Anterior cingulate cortex (tissue), 58 donors: ENCODE results near the gene TUBGCP3.
A peak's percentile ranks its signal among the peaks of the same experiment; 100 is the strongest.
"Not testable (repeated sequence)": the region's sequence is repeated elsewhere in the genome, so short reads cannot be mapped to it uniquely, and the experiment has no call there.

ENCODE experiments used
- DNase-seq, 58 donors: peaks; one replicate each; lab custom pipeline; 2025; lab: John Stamatoyannopoulos, UW

TUBGCP3 gene, protein sequence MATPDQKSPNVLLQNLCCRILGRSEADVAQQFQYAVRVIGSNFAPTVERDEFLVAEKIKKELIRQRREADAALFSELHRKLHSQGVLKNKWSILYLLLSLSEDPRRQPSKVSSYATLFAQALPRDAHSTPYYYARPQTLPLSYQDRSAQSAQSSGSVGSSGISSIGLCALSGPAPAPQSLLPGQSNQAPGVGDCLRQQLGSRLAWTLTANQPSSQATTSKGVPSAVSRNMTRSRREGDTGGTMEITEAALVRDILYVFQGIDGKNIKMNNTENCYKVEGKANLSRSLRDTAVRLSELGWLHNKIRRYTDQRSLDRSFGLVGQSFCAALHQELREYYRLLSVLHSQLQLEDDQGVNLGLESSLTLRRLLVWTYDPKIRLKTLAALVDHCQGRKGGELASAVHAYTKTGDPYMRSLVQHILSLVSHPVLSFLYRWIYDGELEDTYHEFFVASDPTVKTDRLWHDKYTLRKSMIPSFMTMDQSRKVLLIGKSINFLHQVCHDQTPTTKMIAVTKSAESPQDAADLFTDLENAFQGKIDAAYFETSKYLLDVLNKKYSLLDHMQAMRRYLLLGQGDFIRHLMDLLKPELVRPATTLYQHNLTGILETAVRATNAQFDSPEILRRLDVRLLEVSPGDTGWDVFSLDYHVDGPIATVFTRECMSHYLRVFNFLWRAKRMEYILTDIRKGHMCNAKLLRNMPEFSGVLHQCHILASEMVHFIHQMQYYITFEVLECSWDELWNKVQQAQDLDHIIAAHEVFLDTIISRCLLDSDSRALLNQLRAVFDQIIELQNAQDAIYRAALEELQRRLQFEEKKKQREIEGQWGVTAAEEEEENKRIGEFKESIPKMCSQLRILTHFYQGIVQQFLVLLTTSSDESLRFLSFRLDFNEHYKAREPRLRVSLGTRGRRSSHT

DNA sequence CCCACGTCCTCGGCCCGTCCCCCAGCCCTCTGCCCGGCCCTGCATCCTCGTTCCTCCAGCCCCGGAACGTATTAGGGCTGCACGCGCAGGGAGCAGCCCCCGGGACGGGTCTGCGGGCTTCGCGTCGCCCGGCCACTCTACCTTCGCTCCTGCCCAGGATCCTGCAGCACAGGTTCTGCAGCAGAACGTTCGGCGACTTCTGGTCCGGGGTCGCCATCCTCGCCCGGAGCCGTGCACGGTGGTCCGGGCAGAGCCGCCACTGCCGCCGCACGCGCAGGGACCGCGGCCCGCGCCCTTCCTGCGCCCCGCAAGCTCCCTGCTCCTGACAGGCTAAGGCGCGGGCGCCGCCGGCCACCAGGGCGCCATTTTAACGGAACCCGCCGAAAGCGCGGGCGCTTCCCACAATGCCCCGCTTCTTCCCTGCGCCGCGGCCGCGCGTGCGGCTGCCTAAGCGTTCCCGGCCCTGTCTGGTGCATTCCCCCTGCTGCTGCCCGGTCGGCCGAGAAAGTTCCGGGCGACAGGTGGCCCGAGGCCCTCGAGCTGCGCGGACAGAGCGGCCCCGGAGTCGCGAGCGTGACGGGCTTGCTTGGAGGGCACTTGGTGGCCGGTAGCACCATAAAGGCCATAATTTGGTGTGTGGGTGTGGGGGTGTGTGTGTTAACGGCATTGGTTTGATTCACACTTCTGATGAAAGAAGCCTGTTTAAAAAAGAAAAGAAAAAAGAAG, at the start of gene TUBGCP3:
Gene TUBGCP3 (minus strand): TSS at position 390 of the 726 bp plus-strand sequence. CDS start 173 bp downstream, at position 217.
- peak; percentile 11 to 87 (median 71) for DNase-seq

DNA sequence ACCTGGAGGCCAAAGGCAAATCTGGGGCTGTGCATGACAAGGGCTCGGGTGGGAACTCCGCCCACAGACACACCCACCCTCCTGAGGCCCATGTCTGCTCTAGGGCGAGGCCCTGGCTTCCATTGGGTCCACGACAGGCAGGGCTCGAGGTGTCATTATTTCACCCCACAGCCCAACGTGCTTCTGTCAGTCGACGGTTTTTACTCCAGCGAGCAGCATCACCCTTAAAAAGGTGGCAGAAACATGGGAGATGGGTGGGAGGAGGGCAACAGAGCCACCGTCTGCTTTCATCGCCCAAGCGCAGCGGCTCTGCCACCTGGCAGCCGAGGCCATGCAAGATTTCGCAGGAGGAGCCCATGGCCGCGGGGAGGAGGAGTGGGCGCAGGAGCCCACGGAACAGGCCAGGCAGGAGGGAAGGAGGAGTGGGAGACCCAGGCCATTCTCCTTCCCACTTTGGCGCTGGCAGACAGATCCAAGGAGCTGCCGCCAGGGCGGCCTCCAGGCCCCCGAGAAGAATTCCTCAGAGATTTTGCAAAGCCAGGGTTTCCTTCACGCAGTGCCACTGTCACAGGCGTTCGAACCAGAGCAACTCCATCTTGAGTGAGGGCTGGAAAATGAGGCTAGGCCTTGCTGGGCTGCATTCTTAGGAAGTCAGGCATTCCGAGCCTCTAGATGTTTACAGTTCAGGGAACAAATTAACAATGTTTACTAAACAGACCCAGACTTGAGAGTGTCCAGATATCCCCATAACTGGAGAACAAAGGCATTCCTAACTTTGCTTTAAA, 49.3 kb upstream of the TUBGCP3 start:
- DNase-seq = no peak

DNA sequence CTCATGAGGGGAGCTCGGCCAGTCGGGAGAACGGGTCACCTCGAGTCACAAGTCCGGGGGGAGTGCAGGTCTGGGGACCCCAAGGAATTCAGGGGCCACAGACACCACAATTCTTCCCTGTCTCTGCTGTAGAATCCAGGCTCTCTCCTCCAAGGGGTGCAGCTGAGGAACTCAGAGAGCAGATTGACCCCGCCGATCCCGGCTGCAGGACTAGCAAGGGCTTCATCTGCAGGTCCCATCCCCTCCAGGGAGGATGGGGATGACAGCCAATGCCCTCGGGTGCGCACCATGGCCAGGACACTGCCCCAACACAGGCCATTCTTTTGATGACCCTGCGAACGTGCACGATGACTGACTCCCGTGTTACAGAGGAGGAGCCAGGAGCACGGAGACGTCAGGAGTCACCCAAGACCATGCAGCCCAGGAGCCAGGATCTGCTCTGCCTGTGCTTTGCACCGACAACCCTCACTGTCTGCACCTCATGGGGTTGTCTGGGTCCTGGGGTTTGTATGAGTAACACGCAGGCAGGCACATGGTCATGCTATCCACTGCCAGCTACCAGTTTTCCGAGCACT, 48.5 kb upstream of the TUBGCP3 start:
- no peak for DNase-seq

DNA sequence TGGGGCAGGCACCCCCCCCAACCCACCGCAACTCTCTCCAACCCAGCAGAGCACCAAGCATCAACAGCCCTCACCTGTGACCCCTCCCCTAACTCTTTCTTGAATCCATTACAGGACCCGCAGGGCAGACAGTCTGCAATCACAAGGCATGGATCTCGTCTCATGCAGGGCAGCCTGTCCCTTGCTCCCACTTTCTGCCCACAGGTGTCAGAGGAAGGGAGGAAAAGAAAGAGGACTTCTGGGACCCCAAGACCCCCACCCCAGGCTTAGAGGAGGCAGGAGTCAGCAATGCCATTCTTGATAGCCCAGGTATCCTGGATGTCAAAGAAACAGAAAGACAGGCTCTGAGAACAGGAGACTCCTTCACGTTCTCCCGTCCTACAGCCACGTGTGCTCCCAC, 47.4 kb upstream of the TUBGCP3 start:
- DNase-seq = no peak

DNA sequence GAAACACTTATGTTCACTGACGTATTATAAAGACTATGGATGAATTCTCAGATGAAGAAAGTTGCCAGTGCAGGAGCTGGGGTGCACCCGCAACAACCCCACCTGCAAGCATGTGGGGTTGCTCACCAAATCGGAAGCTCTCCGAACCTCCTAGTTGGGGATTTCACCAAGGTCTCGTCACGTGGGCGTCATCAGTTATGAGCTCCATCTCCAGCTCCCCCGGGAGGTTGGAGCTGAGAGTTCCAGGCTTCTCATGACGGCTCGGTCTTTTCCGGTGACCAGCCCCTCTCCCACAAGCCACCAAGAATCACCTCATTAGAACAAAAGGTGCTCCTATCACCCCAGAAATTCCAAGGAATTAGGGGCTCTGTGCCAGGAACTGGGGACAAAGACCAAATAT, 46.1 kb upstream of the TUBGCP3 start:
- DNase-seq = no peak

DNA sequence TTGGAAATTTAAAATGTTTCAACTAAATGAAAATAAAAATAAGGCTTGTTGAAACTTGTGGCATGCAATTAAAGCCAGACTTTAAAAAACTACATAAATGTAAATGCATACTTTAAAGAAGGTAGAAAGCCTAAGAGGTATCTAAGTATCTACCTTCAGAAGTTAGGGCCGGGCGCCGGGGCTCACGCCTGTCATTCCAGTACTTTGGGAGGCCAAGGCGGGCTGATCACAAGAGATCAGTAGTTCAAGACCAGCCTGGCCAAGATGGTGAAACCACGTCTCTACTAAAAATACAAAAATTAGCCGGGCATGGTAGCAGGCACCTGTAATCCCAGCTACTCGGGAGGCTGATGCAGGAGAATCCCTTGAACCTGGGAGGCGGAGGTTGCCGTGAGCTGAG, 42.3 kb upstream of the TUBGCP3 start:
- DNase-seq = not testable (repeated sequence)

DNA sequence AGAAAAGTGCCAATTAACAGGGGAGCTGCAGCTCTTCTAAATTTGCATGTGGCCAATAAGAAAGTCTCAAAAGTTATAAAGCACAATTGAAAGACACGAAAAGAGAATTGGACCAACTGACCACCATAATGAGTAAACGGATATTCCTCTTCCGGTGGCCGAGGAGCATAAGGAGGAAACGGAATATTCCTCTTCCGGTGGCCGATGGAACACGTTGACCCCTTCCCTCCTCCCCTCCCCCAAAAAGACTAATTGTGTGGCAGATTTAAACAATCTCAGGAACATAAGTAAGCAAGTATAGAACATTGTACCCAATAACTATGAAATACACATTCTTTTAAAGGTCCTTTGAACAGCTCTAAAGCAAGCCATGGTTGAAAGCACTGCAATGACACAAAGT, 41.2 kb upstream of the TUBGCP3 start:
- DNase-seq = no peak

DNA sequence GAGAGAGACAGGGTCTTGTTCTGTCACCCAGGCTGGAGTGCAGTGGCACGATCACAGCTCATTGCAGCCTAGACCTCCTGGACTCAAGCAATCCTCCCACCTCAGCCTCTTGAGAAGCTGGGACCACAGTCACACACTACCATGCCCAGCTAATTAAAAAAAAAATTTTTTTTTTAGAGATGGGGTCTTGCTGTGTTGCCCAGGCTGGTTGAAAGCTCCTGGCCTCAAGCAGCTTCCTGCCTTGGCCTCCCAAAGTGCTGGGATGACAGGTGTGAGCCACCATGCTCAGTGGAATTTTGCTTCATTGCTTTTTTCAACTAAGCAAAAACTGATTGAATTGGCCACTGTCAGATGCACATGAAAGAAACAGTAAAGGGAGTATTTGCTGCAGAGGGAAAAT, 39.7 kb upstream of the TUBGCP3 start:
- not testable (repeated sequence) for DNase-seq

DNA sequence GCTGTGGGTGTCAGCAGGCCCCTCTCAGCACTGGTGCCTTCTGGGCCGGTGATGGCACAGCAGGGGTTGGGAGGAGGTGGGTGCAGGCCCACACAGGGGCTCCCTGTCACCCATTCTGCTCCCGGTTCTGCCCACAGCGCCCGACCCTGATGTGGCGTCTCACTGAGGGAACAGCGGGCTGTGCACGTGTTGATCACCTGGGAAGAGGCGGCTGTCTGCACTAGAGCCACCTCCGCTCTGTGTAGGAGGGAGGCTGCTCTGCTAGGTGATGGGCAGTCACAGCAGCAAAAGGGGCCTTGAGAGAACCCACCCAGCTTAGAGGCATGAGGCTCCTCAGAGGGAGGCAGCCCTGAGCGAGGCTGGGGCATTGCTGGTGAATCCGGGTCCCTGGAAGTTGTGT, 39.2 kb upstream of the TUBGCP3 start:
- DNase-seq = no peak

DNA sequence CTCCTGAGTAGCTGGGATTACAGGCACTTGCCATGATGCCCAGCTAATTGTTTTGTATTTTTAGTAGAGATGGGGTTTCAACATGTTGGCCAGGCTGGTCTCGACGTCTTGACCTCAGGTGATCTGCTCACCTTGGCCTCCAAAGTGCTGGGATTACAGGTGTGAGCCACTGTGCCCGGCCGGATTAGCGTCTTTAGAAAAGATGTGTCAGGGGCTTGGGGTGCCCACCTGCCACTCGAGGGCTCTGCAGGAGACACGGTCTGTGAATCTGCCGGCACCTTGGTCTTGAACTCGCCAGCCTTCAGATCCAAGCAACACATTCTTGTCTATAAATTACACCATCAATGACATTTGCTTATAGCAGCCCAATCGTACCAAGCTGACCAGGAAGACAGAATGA, 38.8 kb upstream of the TUBGCP3 start:
- no peak for DNase-seq

DNA sequence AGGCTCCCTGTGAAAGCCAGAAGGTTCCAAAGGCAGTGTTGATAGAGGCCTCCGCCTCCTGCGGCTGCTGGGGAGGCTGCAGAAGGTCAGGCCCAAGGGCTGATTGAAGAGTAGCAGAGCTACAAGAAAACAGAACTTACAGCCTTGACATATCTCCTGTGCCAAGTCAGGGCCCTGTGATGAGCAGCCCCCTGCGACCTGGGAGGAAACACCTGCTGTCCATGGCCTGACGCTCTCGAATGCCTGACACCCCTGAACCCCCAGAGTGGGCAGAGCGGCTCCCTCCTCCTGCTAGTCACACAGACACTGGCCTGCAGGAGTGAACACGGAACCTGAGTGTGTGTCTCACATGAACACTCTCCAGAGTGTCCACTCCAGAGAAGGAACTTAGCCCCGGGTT, 38.2 kb upstream of the TUBGCP3 start:
- no peak for DNase-seq

DNA sequence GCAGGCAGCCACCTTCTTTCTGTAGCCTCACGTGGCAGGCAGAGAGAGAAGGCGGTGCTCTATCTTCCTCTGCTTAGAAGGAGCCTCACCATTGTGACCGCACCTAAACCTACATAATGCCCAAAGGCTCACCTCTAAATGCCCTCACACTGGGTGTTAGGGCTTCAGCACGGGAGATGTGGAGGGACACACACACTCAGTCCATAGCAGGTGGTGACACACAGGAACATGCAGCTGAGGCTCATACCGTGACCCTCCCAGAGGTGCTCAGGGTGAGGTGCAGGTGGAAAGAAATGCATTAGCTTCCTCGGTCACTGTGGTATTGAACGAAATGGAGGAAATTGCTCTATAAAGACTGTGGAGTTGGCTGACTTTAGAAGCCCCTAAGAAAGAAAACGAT, 37.7 kb upstream of the TUBGCP3 start:
- DNase-seq = no peak

DNA sequence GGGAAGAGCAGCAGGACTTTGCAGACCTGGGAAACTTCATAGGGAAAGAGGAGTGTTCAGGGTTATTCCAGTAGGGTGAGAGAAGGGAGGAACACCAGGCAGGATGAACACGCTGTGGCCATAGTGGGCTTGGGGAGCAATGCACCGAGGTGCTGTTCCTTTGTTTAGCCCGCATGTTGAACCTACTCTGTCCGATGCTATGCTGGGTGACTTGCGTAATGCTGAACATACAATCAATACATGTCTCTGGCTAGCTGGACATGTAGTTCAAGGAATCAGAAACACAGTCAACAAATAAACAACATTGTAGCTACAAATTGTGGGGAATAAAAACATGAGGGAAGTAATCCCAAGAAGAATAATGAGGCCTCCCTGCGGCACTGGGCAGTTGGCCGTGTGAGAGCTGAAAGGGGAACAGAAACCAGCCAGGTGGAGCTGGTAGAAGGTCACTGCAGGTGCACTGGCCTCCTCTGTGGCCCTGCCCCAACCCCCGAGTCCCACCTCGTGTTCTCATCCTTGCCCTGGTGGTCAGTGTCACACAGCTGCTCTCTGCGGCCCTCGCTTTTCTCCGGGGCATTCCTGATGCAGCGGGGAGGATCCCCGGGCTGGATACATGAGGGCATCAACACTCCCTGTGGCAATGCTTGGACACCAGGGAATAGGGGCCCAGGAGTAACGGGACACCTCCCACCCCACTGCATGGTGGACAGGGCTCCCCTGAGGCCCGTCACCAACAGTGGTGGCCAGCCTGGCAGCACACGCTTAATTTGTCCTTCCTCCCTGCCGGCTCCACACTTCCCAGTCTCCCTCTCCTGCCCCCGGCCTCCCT, 36.9 kb upstream of the TUBGCP3 start:
- no peak for DNase-seq

DNA sequence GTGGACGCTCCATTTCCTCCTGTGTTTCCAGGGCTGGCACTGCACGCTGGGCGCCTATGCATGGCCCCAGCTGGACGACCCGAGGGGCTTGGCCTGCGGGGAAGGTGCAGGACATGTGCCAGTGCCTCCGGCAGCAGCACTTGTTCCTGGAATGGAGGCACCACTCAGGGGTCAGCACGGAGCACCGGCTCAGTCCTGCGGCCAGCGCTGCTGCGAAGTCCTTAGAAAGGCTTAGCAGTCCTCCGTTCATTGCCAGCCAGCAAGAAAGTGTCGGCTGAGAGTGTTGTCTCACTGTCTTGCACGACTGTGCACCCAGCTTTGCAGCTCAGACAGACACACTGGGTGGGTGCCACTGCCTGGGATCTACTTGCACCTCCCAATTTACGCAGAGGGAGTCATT, 36.1 kb upstream of the TUBGCP3 start:
- no peak for DNase-seq

DNA sequence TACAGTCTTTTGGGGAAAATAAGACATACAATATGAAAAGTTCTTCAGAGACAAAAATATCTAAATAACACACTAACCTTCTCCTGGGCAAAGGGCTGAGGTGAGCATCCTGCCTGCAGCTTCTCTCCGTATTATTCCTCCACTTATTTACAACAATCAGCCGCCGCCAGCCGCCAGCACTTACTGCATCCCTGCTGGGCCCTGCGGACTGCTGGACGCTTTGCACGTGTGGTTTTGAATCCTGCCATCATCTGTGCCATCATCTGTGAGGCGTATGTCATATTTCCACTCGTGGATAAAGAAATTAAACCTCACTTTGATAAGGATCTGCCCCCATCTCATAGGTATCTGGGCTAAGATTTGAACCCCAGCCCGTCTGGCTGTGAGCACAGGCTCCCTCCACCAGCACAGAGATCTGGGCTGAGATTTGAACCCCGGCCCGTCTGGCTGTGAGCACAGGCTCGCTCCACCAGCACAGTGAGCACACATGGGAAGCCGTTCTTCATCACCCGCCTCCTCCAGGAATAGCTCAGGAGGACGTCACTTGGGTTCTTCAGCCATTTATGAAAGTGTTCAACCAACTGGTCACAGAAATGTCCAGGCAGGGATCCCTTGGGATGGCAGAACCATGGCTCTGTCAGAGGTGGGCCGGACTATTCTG, 35.2 kb upstream of the TUBGCP3 start:
- DNase-seq = no peak

DNA sequence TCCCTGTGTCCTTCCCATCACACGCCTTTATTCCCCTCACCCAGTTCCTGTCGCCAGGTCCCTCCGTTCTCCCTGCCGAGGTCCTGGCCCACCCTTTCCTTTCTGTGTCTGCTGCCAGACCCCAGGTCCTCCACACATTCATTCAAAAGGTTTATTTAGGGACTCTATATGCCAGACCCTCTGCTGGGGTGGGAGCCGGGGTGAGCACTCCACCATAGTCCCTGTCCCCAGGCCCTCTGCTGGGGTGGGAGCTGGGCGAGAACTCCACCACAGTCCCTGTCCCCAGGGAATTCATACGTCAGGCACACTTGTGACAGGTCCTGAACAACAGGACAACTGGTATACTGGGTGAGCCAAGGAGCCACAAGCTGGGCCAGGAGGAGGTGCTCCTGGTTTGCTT, 34.4 kb upstream of the TUBGCP3 start:
- DNase-seq = no peak

DNA sequence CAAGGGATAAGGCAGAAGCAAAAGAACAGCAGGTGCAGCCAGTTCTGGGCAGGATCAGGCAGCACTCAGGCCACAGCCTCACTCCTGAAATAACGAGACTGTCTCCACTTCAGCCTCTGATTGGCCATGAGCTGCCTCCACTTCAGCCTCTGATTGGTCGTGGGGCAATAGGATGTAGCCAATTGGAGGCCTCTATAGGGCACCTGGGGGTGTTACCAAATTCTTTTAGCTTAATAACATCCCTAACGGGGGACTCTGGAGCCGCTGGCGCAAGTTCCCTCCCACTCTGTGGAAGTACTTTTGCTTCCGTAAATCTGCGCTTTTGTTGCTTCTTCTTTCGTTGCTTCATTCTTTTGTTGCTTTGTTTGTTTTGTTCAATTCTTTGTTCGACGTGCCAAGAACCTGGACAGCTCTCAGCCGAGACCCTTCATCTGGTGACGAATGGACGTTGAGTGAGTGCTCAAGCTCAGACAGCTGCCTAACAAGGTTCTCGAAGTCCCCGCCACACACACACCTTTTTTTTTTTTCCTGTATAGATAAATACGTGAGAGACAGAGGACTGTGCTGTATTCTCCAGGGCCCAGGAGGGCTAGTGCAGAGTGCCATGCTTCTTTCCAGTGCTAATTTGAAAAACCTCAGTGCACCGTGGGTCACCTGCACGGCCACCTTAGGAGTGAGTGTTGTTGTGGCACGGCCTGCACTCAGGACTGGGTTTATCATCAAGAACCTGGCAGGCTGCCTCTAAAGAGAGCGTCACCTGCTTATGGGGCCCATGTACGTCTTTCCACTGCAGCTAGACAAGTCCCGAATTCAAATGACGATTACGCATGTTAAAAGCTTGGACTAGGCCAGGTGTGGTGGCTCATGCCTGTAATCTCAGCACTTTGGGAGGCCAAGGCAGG, 32.0 kb upstream of the TUBGCP3 start:
- DNase-seq = peak in 3 of 58 donors; percentile 10 to 12 (median 10)
